ENCODE data around the gene PCOLCE2. TPM values are rescaled to one million over a fixed set of nuclear protein-coding genes. Genes with fewer than 3 reads are reported as not detected.

PCOLCE2 gene
- polyA plus RNA-seq, 1 donor (not counting 4 experiments of a cell fraction or from before 2014, with no cell fraction given), result 2.4 TPM

GRCh38 chr3:142779591-142779990 is 109.3 kb downstream of the PCOLCE2 start:
- H3K27ac ChIP-seq (ENCODE audit: control insufficient read depth, insufficient read depth, low read length), result no peak overlapping the region
- TF ChIP-seq EZH2 (IDR thresholded peaks at IDR 0.05; ENCODE audit: low read length) (no peak), CTCF (optimal IDR thresholded peaks at IDR 0.05 in 1 of 3, IDR thresholded peaks at IDR 0.05 in 1 of 3, conservative IDR thresholded peaks at IDR 0.05 in 1 of 3; ENCODE audit: extremely low read depth in 1 of 3, insufficient read depth in 2 of 3, low read length in 3 of 3) (no peak)
- no peaks in the 10 kb centered on the region for H3K9me1 ChIP-seq (ENCODE audit: control insufficient read depth, extremely low read depth, insufficient read depth, low read length)
- DNase-seq (ENCODE audit: low read depth, low spot score) (no peak), FAIRE-seq (no peak)
- H3K4me2 ChIP-seq (ENCODE audit: control insufficient read depth, extremely low read depth, insufficient read depth, low read depth, low read length), result no peak overlapping the region
- H3K9ac ChIP-seq (ENCODE audit: control insufficient read depth, extremely low read depth, insufficient read depth, low read length), result no peak overlapping the region
- dilution Hi-C loops (cut with MboI; ENCODE audit: extremely low pct_ligation_motif_present, low sequenced_read_pairs), result no loop called here
- no peaks in the 10 kb centered on the region for H4K20me1 ChIP-seq (ENCODE audit: control insufficient read depth, extremely low read depth, insufficient read depth, low read length)
- H3K4me1 ChIP-seq (ENCODE audit: control insufficient read depth, extremely low read depth, insufficient read depth, low read length), result no peaks in the 10 kb centered on the region
- H3K4me3 ChIP-seq (ENCODE audit: control insufficient read depth in 2 of 3, extremely low read depth in 1 of 3, insufficient read depth in 2 of 3, low read depth in 1 of 3, low read length in 3 of 3), result no peak overlapping the region
- H2AFZ ChIP-seq (ENCODE audit: control insufficient read depth, low read length), result no peak overlapping the region
- H3K79me2 ChIP-seq (ENCODE audit: control insufficient read depth, insufficient read depth, low read length), result no peaks in the 10 kb centered on the region
- H3K9me3 ChIP-seq (ENCODE audit: control insufficient read depth, low read depth, low read length), result no peaks in the 10 kb centered on the region
- H3K36me3 ChIP-seq (ENCODE audit: control insufficient read depth in 2 of 2, extremely low read depth in 1 of 2, insufficient read depth in 2 of 2, low read length in 2 of 2), result no peaks in the 10 kb centered on the region
- no peaks in the 10 kb centered on the region for H3K27me3 ChIP-seq (ENCODE audit: control insufficient read depth, extremely low read depth, insufficient read depth, low read length)

- H3K79me2 ChIP-seq (ENCODE audit: control insufficient read depth, insufficient read depth, low read length), result no peaks in the 10 kb centered on the region
- no peak overlapping the region for H3K4me3 ChIP-seq (ENCODE audit: control insufficient read depth in 2 of 3, extremely low read depth in 1 of 3, insufficient read depth in 2 of 3, low read depth in 1 of 3, low read length in 3 of 3)
- DNase-seq (ENCODE audit: low read depth, low spot score), result no peak
- no peaks in the 10 kb centered on the region for H3K4me1 ChIP-seq (ENCODE audit: control insufficient read depth, extremely low read depth, insufficient read depth, low read length)
- no peak overlapping the region for H2AFZ ChIP-seq (ENCODE audit: control insufficient read depth, low read length)
- H3K4me2 ChIP-seq (ENCODE audit: control insufficient read depth, extremely low read depth, insufficient read depth, low read depth, low read length), result no peak overlapping the region
- no peaks in the 10 kb centered on the region for H3K9me1 ChIP-seq (ENCODE audit: control insufficient read depth, extremely low read depth, insufficient read depth, low read length)
- FAIRE-seq, result no peak
- no peaks in the 10 kb centered on the region for H3K9me3 ChIP-seq (ENCODE audit: control insufficient read depth, low read depth, low read length)
- H3K27ac ChIP-seq (ENCODE audit: control insufficient read depth, insufficient read depth, low read length), result no peak overlapping the region
- no peaks in the 10 kb centered on the region for H3K27me3 ChIP-seq (ENCODE audit: control insufficient read depth, extremely low read depth, insufficient read depth, low read length)
- no peak overlapping the region for H3K9ac ChIP-seq (ENCODE audit: control insufficient read depth, extremely low read depth, insufficient read depth, low read length)
- TF ChIP-seq CTCF (optimal IDR thresholded peaks at IDR 0.05 in 1 of 3, IDR thresholded peaks at IDR 0.05 in 1 of 3, conservative IDR thresholded peaks at IDR 0.05 in 1 of 3; ENCODE audit: extremely low read depth in 1 of 3, insufficient read depth in 2 of 3, low read length in 3 of 3), result no peak
- no peak for TF ChIP-seq EZH2 (IDR thresholded peaks at IDR 0.05; ENCODE audit: low read length)
- H4K20me1 ChIP-seq (ENCODE audit: control insufficient read depth, extremely low read depth, insufficient read depth, low read length), result no peaks in the 10 kb centered on the region
- dilution Hi-C loops (cut with MboI; ENCODE audit: extremely low pct_ligation_motif_present, low sequenced_read_pairs), result no loop called here
- H3K36me3 ChIP-seq (ENCODE audit: control insufficient read depth in 2 of 2, extremely low read depth in 1 of 2, insufficient read depth in 2 of 2, low read length in 2 of 2), result no peaks in the 10 kb centered on the region
These were observed 110.3 kb downstream of the PCOLCE2 start for GRCh38 chr3:142778541-142778940.
